Mesenchymal stem cell (in vitro differentiated cells and primary cell): ENCODE data around the gene CPLX3.

Experiments used
- DNase-seq: peaks from one replicate; pipeline ENCODE4 v3.0.0-alpha.2; 2013
- H2AFZ ChIP-seq: one replicate; pipeline ENCODE4 v1.6.1; 2013; ENCODE audit warnings: low read depth, mild to moderate bottlenecking, control low read depth, inconsistent platforms, low read length, moderate library complexity
- H2AK5ac ChIP-seq: 2 replicates; pipeline ENCODE4 v1.6.1; 2013; ENCODE audit warnings: low read length, moderate library complexity, mild to moderate bottlenecking, inconsistent platforms; ENCODE audit not compliant: severe bottlenecking
- H2BK120ac ChIP-seq: one replicate; pipeline ENCODE4 v1.6.1; 2013; ENCODE audit warnings: low read depth, mild to moderate bottlenecking, inconsistent platforms, low read length, moderate library complexity
- H2BK12ac ChIP-seq, 2 experiments: one replicate each; pipeline ENCODE4 v1.6.1; 2013; ENCODE audit warnings: inconsistent platforms in 2 of 2, low read length in 2 of 2, mild to moderate bottlenecking in 2 of 2, moderate library complexity in 2 of 2, control low read depth in 1 of 2
- H2BK15ac ChIP-seq: one replicate; pipeline ENCODE4 v1.6.1; 2013; ENCODE audit warnings: mild to moderate bottlenecking, low read depth, inconsistent platforms; ENCODE audit not compliant: poor library complexity, severe bottlenecking
- H2BK5ac ChIP-seq: 2 replicates; pipeline ENCODE4 v1.6.1; 2013; ENCODE audit warnings: low read depth, mild to moderate bottlenecking, low read length, control low read depth, inconsistent platforms; ENCODE audit not compliant: poor library complexity, severe bottlenecking
- H3K14ac ChIP-seq, 2 experiments: one replicate each; pipeline ENCODE4 v1.6.1; 2013; ENCODE audit warnings: inconsistent platforms in 2 of 2, low read length in 2 of 2, control low read depth in 1 of 2, mild to moderate bottlenecking in 1 of 2, moderate library complexity in 1 of 2
- H3K18ac ChIP-seq, 2 experiments: one replicate each; pipeline ENCODE4 v1.6.1; 2013; ENCODE audit warnings: inconsistent platforms in 2 of 2, low read length in 2 of 2, control low read depth in 1 of 2, low read depth in 1 of 2, mild to moderate bottlenecking in 1 of 2
- H3K23ac ChIP-seq, 2 experiments: one replicate each; pipeline ENCODE4 v1.6.1; 2013; ENCODE audit warnings: inconsistent platforms in 2 of 2, low read length in 2 of 2, mild to moderate bottlenecking in 2 of 2, moderate library complexity in 2 of 2, control low read depth in 1 of 2
- H3K27ac ChIP-seq: 2 replicates; pipeline ENCODE4 v1.5.1; 2013; ENCODE audit warnings: mild to moderate bottlenecking, moderate library complexity, low read length, control low read depth, inconsistent platforms; ENCODE audit not compliant: poor library complexity, severe bottlenecking
- H3K27me3 ChIP-seq, 2 experiments: 2 replicates each; pipeline versions ENCODE4 v1.6.1 to v1.7.0; 2013; ENCODE audit warnings: low read length in 2 of 2, mild to moderate bottlenecking in 2 of 2, moderate library complexity in 2 of 2, control low read depth in 1 of 2, inconsistent platforms in 1 of 2; ENCODE audit not compliant: control insufficient read depth in 1 of 2, insufficient read depth in 1 of 2
- H3K36me3 ChIP-seq, 2 experiments: 2 replicates each; pipeline versions ENCODE4 v1.6.1 to v1.7.0; 2013; ENCODE audit warnings: low read length in 2 of 2, control low read depth in 1 of 2, inconsistent platforms in 1 of 2, low read depth in 1 of 2, mild to moderate bottlenecking in 1 of 2; ENCODE audit not compliant: insufficient read depth in 2 of 2, control insufficient read depth in 1 of 2
- H3K4ac ChIP-seq, 2 experiments: one replicate each; pipeline ENCODE4 v1.6.1; 2013; ENCODE audit warnings: inconsistent platforms in 2 of 2, low read length in 2 of 2, mild to moderate bottlenecking in 2 of 2, moderate library complexity in 2 of 2, control low read depth in 1 of 2, low read depth in 1 of 2
- H3K4me1 ChIP-seq: 2 replicates; pipeline ENCODE4 v1.6.1; 2013; ENCODE audit warnings: low read depth, low read length, control low read depth; ENCODE audit not compliant: control insufficient read depth, insufficient read depth
- H3K4me2 ChIP-seq: 2 replicates; pipeline ENCODE4 v1.6.1; 2013; ENCODE audit warnings: low read length, mild to moderate bottlenecking, inconsistent platforms; ENCODE audit not compliant: poor library complexity, severe bottlenecking
- H3K4me3 ChIP-seq, 2 experiments: 2 replicates each; pipeline versions ENCODE4 v1.5.1 to v1.7.0; 2013; ENCODE audit warnings: low read length in 2 of 2, mild to moderate bottlenecking in 2 of 2, control low read depth in 1 of 2, low read depth in 1 of 2; ENCODE audit not compliant: insufficient read depth in 1 of 2
- H3K79me1 ChIP-seq: replicated peaks from 2 replicates; pipeline ENCODE4 v1.6.1; 2013; ENCODE audit warnings: mild to moderate bottlenecking, control low read depth, low read length, inconsistent platforms; ENCODE audit not compliant: poor library complexity, severe bottlenecking
- H3K9ac ChIP-seq: 2 replicates; pipeline ENCODE4 v1.7.0; 2013; ENCODE audit warnings: mild to moderate bottlenecking, low read length, moderate library complexity
- H3K9me3 ChIP-seq: 2 replicates; pipeline ENCODE4 v1.7.0; 2013; ENCODE audit warnings: mild to moderate bottlenecking, low read length; ENCODE audit not compliant: control insufficient read depth
- H4K8ac ChIP-seq: one replicate; pipeline ENCODE4 v1.6.1; 2013; ENCODE audit warnings: inconsistent platforms, mild to moderate bottlenecking, low read length, moderate library complexity
- H4K91ac ChIP-seq: one replicate; pipeline ENCODE4 v1.6.1; 2013; ENCODE audit warnings: mild to moderate bottlenecking, low read length, inconsistent platforms
- WGBS: methylation state at CpG from one replicate; pipeline ENCODE4 v1.1.7; 2013; ENCODE audit warnings: mixed read lengths; 5-methylcytosine and 5-hydroxymethylcytosine counted together

CPLX3 gene

GRCh38 chr15:74802862-74803447, 23.5 kb upstream of the CPLX3 start:
- 95% methylated on average over 29 of the region's 31 CpGs for WGBS
- H2BK5ac ChIP-seq, result no peak overlapping the region
- no peak overlapping the region for H3K27ac ChIP-seq
- no peak overlapping the region for H4K8ac ChIP-seq
- peaks cover 18% of the 10 kb centered on the region for H3K4me1 ChIP-seq
- no peak overlapping the region for H3K4me3 ChIP-seq
- DNase-seq, result no peak
- H2BK15ac ChIP-seq, result no peak overlapping the region
- H2BK120ac ChIP-seq, result no peak overlapping the region
- H3K79me1 ChIP-seq, result peaks cover 31% of the 10 kb centered on the region
- no peak overlapping the region for H4K91ac ChIP-seq
- H3K23ac ChIP-seq, result no peak overlapping the region
- H2BK12ac ChIP-seq, result no peak overlapping the region
- H3K36me3 ChIP-seq, result peaks cover 61 to 73% of the 10 kb centered on the region in 2 experiments
- no peak overlapping the region for H3K18ac ChIP-seq
- H3K9me3 ChIP-seq, result no peaks in the 10 kb centered on the region
- no peak overlapping the region for H3K14ac ChIP-seq
- no peak overlapping the region for H3K4me2 ChIP-seq
- H3K4ac ChIP-seq, result no peak overlapping the region
- no peak overlapping the region for H2AFZ ChIP-seq
- H2AK5ac ChIP-seq, result no peak overlapping the region
- H3K9ac ChIP-seq, result no peak overlapping the region
- H3K27me3 ChIP-seq, result no peaks in the 10 kb centered on the region

- H3K4ac ChIP-seq, result no peak overlapping the region
- H4K8ac ChIP-seq, result no peak overlapping the region
- no peak overlapping the region for H3K18ac ChIP-seq
- H2BK120ac ChIP-seq, result no peak overlapping the region
- no peaks in the 10 kb centered on the region for H3K27me3 ChIP-seq
- H3K36me3 ChIP-seq, result peaks cover 43 to 56% of the 10 kb centered on the region in 2 experiments
- no peak overlapping the region for H2AFZ ChIP-seq
- H4K91ac ChIP-seq, result no peak overlapping the region
- no peak overlapping the region for H3K27ac ChIP-seq
- no peak overlapping the region for H3K14ac ChIP-seq
- peaks cover 11% of the 10 kb centered on the region for H3K79me1 ChIP-seq
- H3K9ac ChIP-seq, result no peak overlapping the region
- H3K4me3 ChIP-seq, result no peak overlapping the region
- H2BK15ac ChIP-seq, result no peak overlapping the region
- WGBS, result 90% methylated on average over 6 of the region's 6 CpGs
- no peak overlapping the region for H2BK5ac ChIP-seq
- DNase-seq, result no peak
- H2AK5ac ChIP-seq, result no peak overlapping the region
- no peaks in the 10 kb centered on the region for H3K9me3 ChIP-seq
- H3K4me2 ChIP-seq, result no peak overlapping the region
- H2BK12ac ChIP-seq, result no peak overlapping the region
- H3K23ac ChIP-seq, result no peak overlapping the region
- peaks cover 19% of the 10 kb centered on the region for H3K4me1 ChIP-seq
These were observed 21.5 kb upstream of the CPLX3 start for GRCh38 chr15:74804935-74805334.

DNA sequence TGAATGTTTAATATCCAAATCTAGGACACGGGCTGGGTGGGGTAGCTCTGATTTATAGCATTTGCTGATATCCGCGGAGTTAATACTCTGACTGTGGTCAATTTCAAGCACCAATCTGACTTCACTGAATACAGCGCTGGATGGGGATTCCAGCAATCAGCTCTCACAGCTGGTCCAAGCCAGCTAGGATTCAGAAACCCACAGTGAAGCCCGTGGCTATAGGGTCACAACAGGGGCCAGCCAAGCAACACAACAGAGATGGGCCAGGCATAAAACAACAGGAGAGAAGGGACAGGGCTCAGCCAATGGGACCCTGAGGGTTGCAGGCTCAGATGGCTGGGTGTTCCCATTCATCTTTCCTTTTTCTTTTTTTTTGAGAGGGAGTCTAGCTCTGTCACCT, 19.1 kb upstream of the CPLX3 start:
- H3K18ac ChIP-seq, result no peak overlapping the region
- DNase-seq, result no peak
- no peak overlapping the region for H3K27ac ChIP-seq
- no peak overlapping the region for H3K9ac ChIP-seq
- WGBS, result 90% methylated on average over 5 of the region's 5 CpGs
- no peak overlapping the region for H2BK12ac ChIP-seq
- no peaks in the 10 kb centered on the region for H3K27me3 ChIP-seq
- H3K4ac ChIP-seq, result no peak overlapping the region
- no peak overlapping the region for H2BK5ac ChIP-seq
- no peak overlapping the region for H4K8ac ChIP-seq
- H3K36me3 ChIP-seq, result peaks cover 22 to 33% of the 10 kb centered on the region in 2 experiments
- no peaks in the 10 kb centered on the region for H3K9me3 ChIP-seq
- H3K79me1 ChIP-seq, result peaks cover 6% of the 10 kb centered on the region
- no peak overlapping the region for H2AK5ac ChIP-seq
- no peak overlapping the region for H3K23ac ChIP-seq
- H2AFZ ChIP-seq, result no peak overlapping the region
- H4K91ac ChIP-seq, result no peak overlapping the region
- no peak overlapping the region for H3K4me3 ChIP-seq
- no peak overlapping the region for H2BK120ac ChIP-seq
- H3K4me1 ChIP-seq, result peaks cover 12% of the 10 kb centered on the region
- no peak overlapping the region for H3K4me2 ChIP-seq
- no peak overlapping the region for H2BK15ac ChIP-seq
- H3K14ac ChIP-seq, result no peak overlapping the region

DNA sequence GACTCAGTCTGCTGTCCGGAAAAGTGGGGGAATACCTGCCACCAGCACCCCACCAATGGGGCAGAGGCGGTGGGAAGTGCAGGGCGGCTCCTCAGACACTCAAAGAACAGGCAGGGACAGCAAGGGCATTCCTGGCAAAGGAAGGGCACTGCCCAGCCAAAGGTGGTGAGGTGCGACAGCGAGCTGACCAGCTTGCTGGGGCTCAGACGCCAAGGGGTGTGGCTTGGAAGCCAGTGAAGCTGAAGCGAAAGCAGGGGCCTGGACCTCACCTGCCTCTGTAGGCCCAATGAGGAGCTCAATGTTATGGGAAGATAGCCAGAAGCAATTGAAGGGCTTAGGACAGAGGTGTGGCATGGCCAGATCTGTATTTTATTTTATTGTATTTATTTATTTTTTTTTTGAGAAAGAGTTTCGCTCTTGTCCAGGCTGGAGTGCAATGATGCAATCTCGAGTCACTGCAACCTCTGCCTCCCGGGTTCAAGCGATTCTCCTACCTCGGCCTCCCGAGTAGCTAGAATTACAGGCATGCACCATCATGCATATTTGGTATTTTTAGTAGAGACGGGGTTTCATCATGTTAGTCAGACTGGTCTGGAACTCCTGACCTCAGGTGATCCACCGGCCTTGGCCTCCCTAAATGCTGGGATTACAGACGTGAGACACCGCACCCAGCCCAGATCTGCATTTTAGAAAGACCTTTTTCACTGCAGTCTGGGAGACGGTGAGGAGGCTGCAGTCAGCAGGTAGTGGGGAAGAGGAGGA, 18.2 kb upstream of the CPLX3 start:
- Histone ChIP-seq H4K8ac (no peak overlapping the region), H3K23ac (no peak overlapping the region), H3K18ac (no peak overlapping the region), H3K14ac (no peak overlapping the region), H4K91ac (no peak overlapping the region), H2BK120ac (no peak overlapping the region), H3K9ac (no peak overlapping the region), H3K4me1 (peaks cover 12% of the 10 kb centered on the region), H3K27me3 (peaks cover 0 to 2% of the 10 kb centered on the region in 2 experiments), H2BK5ac (no peak overlapping the region), H2AK5ac (no peak overlapping the region), H3K4me2 (no peak overlapping the region), H2AFZ (no peak overlapping the region), H3K27ac (no peak overlapping the region), H3K4ac (no peak overlapping the region), H3K79me1 (peaks cover under 1% of the 10 kb centered on the region), H3K36me3 (peaks cover 12 to 23% of the 10 kb centered on the region in 2 experiments), H2BK15ac (no peak overlapping the region), H3K9me3 (no peaks in the 10 kb centered on the region), H3K4me3 (no peak overlapping the region), H2BK12ac (peak overlapping the region in 1 of 2 experiments; percentile 42)
- 89% methylated on average over 17 of the region's 18 CpGs for WGBS
- DNase-seq, result no peak
